Stimulated activated CD8-positive, alpha-beta memory T cell treated with anti-CD3 and anti-CD28 coated beads, Interleukin-7, amount 100 ng/mL, for 4 hours (primary cell): ENCODE results near the gene TXNRD2.

Source experiments
- DNase-seq, 2 donors: peaks; one replicate each; pipeline ENCODE4 v3.0.0-alpha.2; 2020; ENCODE audit warnings: low read depth in 2 of 2

Gene TXNRD2

DNA sequence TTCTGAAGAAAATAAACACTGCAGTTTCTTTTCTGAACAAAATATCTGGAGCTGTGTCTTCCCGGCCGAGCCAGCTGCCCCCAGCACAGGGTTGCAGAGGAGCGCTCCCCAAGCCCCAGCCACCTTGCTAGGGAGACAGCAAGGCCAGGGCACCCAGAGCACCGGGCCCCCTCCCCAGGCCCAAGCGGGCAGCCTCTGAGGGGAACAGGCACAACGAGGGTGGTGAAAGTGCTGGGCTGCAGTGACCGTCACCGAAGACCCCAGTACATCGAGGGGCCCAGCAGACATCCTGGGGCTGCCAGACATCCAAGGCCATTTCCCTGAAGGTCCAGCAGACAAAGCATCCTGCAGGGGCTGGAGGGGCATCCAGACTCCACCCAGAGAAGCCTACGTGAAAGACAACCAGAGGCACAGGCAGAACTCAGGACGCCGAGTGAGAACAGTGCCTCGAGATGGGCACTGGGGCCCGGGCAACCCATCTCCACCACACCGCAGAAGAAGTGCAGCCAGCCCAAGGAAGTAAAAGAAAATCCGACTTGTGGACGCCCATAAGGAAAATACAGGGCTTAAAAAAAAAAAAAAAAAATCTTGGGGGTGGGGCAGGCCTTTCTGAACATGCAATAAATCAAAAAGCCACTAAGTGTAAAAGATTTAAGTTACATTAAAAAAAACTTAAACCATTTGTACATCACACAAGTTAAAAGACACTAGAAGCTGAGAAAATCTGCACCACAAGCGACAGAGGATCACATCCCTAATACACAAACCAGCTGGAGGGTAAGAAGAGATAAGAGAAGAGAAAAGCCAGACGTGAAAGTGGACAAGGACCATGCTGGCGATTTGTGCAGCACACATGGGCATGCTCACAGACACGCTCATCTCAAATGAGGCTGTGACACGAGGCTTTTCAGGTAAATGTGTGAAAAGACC lies 36.0 kb downstream of the TXNRD2 start:
- no peak for DNase-seq

DNA sequence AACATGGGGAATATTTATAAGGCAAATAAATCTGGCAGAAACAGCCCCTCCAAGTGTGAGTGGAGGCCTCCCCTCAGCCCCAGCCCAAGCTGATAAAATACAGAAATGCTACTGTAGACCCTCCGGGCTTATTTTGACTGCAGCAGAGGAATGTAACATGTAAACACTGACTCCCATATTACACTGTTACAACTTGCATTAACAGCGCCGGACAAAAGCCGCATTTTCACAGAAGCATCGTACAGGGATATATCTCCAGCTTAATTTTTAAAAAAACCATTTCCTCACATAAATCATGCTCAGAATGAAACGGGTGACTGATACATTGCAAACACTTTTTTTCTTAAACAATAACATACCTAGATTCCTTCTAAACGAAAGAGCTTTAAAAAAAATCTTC lies 36.7 kb downstream of the TXNRD2 start:
- DNase-seq = no peak

DNA sequence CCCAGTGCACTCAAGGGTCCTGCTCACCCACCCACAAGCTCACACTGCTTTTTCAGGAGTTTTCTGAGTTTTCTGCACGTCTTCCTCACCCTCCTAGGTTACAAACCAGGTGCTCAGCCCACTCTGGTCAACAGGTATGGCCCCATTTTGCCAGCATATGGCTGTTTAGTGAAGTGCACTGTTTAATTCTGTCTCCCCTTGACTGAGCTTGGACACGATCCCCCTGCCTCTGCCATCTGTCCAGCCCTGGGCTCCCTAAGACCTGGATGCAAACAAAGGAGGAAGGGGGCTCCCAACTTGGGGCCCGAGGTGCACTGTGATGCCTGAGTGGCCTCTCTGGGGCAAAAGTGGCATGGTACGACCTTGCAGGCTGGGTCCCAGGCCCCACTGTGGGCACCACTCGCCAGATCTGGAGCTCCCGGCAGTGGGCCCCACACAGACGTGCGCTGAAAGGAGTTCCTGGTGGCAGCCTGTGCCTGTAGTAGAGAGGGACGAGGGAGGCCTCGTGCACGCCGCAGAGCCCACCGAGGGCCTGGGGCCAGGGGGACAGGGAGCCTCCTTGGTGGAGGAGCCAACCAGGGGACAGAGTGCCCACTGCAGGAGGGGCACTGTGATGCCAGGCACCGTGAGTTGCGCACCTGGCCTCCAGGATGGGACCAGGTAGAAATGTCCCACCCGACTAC lies 37.3 kb downstream of the TXNRD2 start:
- DNase-seq = no peak

DNA sequence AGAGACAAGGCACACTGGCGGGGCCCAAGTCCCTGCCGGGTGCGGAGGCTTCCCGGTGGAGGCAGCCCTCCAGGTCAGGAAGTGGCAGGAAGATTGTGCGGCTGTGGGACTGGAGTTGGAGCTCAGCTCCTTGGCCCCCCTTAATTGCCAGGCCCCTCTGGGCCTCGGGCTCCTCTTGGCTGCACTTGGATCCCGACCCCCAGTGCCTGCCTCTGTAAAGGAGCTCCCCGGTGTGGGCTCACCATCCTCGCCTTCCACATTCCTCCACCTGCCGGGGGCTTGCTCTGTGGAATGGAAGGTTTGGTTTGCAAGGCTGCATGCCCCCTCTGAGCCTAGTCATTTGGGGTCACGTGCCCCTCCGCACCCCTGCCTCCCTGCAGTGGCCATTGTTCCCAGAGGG lies 38.1 kb downstream of the TXNRD2 start:
- no peak for DNase-seq

DNA sequence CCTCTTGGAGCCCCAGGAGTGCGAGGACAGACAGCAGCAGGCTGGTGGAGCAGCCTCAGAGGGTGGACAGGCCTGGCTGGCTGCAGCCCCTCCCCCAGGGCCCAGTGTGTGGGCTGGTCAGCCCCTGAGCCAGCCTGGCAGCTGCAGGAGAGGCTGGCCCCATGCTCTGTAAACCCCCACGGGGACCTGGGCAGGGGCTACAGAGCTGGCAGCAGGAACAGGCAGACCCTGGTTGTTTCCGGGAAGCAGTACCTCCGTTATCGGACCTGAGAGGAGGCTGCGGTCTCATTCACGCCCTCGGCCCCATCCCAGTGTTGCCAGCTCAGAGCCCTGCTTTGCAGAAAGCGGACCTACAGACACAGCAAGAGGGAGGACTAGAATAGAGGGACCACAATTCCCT lies 38.6 kb downstream of the TXNRD2 start:
- DNase-seq = no peak

DNA sequence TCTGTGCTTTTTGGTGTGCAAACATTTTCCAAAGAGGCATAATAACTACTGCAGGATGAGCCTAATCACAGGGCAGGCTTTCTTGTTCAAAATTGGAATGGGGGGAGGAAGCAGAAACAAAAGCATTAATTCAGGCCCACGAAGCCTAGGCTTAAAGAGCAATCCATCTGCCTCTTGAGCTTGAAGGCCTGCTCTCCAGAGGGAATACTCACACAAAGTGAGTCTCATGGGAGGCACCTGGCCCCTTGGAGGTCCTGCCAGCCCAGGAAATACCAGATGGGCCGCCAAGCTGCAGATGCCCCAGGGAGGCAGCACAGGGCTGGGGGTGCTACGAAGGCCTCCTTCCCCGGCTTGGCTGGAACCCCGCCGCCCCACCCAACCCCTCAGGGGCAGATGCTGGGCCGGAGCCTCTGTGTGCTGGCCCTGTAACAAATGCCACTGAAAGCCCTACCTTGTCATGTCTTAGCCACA lies 39.3 kb downstream of the TXNRD2 start:
- no peak for DNase-seq

DNA sequence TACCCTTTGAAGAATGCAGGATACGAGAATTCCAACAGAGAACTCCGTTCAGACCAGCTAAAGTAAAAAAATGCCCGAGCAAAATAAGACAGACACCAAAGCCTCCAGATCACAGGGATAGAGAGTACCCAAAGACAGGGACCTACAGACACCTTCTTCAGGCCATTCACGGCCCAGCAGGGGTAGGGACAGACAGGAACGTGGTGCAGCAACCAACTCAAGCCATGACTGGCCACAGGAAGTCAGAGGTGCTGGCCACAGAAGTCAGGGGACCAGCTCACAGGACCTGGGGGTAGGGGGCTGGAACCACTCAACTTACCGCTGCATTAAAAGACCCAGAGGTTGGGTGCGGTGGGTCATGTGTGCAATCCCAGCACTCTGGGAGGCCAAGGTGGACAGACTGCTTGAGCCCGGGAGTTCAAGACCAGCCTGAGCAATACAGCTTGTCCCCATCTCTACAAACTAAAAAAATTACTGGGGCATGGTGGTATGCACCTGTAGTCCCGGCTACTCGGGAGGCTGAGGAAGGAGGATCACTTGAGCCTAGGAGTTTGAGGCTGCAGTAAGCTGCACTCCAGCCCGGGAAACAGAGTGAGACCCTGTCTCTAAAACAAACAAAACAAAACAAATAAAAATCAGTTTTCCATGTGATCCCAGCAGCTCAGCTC lies 39.9 kb downstream of the TXNRD2 start:
- no peak for DNase-seq

DNA sequence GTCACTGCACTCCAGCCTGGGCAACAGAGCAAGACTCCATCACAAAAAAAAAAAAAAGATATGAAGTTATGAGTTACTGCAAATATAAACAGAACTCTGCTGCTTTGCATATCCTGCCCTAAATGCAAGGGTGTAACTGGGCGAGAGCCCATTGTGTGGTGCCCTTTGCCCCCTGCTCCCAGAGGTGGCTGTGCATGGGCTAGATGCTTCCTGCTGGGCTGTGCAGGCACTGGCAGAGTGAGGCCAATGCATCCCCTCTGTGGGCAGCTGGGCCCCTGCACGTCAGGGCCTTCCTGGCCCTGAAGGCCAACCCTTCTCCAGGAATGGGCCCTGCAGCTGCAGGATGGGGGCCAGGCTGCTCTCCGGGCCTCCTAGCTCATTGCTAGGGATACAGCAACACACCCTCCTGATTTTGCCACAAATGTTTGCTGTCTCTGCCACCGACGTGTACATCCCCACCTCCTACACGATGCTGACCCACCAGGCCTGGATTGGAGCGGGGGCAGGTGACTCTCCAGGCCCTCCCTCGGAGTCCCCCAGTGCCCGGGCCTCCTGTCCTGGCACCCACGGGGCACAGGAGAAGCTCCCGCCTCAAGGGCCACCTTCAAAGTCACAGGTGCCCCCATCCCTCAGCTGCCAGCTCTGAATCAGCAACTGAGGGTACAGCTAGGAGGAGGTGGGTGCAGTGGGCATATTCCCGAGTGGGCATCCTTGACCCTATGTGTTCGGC lies 40.7 kb downstream of the TXNRD2 start:
- no peak for DNase-seq

DNA sequence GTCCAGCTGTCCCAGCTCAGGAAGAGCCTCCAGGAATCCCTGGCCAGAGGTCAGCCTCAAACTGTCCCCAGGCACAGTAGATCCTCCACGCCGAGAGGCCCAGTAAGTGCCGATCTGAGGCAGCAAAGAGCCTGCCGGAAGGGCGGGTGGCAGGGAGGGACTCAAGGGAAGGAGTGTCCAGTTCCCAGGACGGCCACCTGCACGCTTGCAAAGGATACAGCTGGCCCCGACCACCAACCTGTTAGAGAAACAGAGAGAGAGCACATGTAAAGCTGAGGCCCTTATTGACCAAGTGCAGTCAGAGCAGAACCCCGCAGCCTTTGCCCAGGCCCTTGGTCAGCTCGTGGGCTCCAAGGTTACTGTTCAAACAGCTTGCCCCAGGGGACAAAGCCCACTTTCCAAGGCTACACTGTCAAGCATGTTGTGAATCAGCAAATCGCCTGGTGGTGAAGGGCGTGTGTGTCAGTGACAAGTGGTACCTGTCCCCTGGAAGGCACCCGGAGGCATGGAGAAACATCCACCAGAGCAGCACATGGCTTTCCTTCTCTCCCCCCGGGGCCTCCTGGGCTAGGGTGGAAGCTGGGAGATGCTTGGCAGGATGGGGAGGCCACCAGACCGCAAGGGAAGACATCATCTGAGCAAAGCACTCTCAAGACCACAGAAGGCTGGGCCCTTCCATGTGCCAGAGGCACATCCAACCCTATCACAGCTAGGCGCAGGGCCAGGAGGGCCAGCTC lies 42.6 kb downstream of the TXNRD2 start:
- no peak for DNase-seq

DNA sequence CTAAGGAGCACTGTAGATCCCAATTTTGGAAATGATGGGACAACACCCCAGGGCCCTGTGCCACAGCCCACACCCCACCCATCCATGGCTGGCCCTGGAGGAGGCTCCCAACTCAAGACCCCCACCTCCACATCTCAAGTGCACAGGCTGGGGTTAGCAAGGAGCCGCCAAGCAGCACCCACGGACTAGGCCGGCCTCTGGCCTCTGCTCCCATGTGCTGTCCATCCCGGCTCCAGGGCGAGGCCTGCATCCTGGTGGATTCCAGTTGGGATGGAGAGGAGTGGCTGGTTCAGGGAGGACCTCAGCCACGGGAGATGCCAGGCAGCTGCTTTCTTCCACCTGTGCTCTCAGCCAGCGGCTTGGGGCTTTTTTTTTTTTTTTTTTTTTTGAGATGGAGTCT lies 43.5 kb downstream of the TXNRD2 start:
- no peak for DNase-seq

DNA sequence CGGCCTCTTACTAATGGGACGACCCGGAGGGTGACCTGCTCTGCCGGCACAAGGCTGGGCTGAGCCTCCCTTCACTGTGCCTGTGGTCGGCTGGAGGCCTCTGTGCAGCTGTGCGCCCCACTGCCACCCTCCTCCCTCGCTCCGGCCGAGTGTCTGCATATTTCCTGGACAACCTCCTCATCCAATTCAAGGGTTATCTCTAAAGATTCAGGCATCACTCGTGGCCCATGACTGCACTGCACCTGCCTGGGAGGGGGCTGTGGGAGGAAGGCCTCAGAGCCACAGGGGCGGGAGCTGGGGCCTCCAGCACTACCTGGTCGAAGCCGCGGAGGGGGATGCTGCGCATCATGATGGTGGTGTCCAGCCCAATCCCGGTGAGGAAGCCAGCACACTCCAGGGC lies 43.9 kb downstream of the TXNRD2 start:
- DNase-seq = no peak

DNA sequence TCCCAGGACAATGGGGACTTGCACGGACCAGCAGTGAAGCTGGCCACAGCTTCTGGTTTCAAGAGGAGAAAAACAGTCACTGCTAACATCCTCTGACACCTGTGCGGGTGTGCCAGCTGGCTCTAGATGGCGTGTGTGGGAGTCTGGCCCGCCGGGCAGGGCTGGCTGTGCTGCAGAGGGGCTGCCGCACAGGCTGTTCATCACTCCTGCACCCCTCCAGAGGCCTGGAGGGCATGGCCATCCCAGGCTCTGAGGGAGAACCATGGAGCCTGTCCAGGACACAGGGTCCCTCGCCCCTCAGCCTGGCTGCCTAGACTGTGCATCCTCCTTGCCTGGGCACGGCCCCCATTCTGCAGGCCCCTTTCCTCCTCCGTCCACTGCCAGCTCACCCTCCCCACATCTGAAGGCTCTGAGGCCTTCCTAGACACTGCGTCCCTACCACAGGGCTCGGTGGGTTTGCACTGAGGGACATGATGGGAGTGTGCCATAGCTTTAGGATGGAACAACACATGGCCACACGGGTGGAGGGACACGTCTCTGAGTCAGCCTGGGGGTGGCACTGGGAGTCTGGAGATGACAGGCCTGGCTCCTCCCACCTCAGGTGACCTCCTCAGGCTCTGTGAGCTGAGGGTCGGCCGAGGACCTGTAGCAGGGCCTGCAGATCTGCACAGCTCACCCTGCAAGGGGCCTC lies 44.8 kb downstream of the TXNRD2 start:
- no peak for DNase-seq

DNA sequence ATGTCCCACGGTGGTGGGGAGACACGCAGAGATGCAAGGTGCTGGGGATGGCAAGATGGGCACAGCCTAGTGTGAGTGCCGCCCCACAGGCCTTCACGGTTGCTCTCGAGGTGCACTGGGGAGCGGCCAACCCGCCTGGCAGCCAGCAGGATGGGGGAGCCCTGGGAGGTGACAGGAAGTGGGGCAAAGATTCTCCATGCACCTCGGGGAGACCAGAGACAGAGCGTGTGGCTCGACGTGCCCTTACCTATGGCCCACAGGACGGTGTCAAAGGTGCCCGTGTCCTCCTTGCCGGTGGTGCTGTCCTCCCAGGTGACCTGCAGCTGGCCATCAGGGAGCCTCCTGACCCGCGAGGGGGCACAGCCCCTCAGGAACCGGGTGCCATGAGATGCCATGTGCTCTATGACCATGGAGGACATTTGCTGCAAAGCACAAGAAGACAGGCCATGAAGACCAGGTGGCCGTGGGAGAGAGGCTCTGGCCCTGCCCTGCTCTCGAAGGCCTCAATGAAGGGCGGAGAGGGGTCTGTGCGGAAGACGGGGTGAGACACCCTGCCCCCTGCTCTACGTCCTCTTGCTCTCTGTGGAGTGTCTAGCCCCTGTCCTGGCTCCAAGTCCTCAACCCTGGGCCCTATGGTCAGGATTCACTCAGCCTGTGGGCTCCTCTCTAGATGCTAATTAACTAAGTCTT lies 46.3 kb downstream of the TXNRD2 start:
- DNase-seq = no peak

DNA sequence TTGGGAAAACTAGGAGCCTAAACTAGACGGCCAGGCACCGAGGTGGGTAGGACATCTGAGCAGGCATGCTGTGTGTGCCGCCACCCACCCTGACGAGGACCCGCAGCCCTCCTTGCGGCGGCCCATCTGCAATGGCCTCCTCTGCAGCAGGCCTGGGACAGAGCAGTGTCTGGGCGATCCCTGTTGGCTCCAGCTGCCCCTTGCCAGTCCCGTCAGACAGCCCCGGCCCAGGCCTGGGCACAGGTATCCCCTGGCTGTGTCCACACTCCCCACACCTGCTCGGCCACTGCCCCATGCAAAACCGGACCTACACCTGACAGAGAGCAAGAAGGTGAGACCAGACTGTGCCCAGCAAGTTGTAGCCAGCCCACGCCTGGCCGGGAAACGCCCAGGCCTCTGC lies 48.3 kb downstream of the TXNRD2 start:
- no peak for DNase-seq

DNA sequence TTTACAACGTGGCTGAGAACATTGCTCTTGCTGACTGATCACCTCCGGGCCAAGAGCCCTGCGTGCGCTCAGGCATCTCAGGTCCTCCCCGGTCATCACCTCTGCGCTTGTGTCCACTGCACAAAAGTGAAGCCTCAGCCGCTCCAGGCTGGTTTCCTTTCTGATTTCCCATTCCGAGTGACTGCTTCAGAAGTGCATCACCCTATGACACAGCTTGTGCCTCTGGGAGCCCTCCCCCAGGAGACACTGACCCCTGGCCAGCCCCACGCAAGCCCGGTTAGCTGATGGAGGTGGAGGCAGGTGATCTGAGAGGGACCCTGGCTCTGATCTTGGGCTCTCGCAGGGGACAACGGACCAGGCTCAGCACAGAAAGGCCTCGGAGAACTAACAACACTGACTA lies 48.7 kb downstream of the TXNRD2 start:
- DNase-seq = no peak

DNA sequence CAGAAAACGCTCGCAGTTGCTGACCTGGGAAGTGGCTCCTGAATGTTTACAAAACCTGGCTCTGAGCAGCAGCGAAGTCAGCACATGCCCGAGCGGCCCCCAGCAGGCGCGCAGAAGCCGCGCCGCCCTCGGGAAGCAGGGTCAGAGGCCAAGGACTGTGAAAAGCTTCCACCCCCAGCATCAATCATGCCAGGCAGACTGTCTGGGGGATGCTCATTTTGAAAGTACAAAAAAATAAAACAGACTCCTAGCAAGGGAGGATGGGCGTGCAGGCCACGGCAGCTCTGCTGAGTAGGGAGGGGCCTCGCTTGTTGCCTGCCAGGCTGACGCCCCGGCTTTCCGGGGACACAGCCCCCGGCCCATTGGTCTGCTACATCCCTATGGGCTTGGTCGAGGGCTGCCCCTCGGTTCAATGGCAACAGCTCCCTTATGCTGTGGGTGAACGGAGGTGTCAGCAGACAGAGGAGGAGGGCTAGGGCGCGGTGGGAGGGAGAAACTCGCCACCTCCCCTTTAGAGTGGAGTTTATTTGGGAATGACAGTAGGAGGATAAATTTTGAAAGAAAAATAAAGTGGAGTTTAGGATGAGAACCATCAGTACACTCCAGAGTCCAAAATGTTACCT lies 49.2 kb downstream of the TXNRD2 start:
- DNase-seq = peak; percentile 16 to 38

DNA sequence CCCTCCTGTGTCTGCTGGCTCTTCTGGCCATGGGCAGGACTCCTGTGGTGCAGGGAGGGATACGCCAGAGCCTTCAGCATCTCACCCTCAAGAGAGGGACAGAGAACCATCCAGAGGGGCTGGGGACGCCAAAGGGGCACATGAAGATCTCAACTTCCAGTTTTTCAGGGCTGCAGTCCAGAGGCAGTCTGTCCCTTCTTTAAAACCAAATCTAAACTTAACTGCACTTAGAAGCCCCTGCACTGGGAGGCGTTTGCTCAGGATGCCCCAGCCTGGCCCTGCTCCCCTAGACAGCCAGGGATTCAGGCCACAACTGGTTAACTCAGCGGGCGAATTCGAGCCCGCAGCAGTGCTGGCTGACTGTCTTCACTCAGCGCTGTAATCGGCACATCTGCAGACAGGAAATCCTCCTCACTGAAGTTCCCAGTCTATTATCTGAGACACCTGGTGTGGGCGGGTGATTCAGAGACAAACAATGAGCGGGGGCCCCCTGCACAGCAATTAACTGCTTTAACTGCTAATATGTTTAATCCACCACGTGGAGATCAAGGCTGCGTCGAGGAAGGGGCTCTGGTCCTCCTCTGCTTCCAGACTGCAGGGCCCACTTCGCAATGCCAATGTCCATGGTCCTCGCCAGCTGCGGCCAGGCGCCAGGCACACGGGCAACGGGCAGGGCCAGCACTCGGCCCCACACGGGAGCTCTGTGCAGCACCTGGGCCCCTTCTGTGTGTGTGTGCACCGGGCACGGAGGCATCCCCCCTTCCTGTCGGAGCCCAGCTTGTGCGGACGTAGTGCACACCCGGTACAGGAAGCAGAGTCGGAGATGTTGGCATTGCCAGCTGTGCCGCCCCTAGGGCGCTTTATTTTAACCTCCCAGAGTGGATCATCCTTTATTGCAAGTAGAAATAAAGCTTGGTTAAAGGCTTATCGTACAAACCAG lies 50.0 kb downstream of the TXNRD2 start:
- DNase-seq = peak; percentile 77 to 87
